GM19035 (cell line): ENCODE results near the gene MIF4GD.
"Not testable (repeated sequence)": the region's sequence is repeated elsewhere in the genome, so short reads cannot be mapped to it uniquely, and the experiment has no call there.

Experiments
- ATAC-seq: cut with Tn5 transposase; IDR thresholded peaks from one replicate; pipeline ENCODE4 v1.9.1; 2021; ENCODE audit not compliant: unreplicated experiment

The MIF4GD gene, protein sequence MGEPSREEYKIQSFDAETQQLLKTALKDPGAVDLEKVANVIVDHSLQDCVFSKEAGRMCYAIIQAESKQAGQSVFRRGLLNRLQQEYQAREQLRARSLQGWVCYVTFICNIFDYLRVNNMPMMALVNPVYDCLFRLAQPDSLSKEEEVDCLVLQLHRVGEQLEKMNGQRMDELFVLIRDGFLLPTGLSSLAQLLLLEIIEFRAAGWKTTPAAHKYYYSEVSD

DNA sequence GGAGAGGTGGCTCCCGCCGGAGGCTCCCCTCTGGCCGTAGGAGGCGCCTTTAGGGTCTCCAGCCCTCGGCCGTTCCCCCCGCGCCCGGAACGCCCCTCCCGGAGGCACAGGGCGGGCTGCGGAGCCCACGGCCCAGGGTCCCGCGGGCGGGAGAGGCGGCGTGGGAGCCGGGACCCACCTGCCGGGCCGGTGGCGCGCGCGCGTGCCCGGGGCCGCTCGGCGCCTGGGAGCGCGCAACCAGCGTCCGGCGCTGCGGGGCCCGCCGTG, at the start of gene MIF4GD:
Gene MIF4GD (minus strand): TSS at position 266 of the 267 bp plus-strand sequence. CDS start 1,036 bp downstream, outside the sequence.
- peak; percentile 11 for ATAC-seq

DNA sequence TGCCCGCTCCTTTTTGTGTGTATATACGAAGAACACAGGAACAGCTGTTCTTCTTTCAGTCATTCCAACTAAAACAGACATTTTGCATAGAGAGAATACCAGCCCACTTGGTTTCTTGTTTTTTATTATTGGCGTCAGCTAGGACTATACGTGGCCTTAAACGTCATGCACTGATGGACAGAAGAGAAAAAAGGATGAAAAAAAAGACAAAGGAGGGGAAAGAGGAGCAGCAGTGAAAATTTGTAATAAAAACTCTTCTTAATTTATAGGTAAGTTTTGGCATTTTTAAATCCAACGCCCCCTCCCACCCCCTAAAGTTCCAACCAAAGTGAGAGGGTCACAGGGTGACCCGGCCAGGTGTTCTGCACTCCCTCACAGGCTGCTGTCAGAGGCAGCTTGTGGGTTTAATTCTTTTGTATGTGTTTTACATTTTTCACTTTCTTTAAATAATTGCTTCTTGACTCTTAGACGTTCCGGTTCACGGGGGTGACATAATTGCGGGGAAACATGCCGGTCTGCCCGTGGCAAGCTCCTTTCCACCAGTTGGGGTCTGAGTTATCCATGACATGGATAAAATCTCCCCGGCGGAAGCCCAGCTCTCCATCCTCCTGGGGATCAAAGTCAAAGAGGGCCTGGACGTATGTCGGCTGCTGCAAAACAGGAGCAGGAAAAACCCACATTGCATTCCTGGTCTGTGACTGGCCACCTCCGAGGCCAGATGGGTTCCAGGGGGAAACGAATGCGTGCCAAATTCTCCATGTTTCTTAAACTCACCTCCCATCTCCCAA, 49.1 kb upstream of the MIF4GD start:
- peak; percentile 62 for ATAC-seq

DNA sequence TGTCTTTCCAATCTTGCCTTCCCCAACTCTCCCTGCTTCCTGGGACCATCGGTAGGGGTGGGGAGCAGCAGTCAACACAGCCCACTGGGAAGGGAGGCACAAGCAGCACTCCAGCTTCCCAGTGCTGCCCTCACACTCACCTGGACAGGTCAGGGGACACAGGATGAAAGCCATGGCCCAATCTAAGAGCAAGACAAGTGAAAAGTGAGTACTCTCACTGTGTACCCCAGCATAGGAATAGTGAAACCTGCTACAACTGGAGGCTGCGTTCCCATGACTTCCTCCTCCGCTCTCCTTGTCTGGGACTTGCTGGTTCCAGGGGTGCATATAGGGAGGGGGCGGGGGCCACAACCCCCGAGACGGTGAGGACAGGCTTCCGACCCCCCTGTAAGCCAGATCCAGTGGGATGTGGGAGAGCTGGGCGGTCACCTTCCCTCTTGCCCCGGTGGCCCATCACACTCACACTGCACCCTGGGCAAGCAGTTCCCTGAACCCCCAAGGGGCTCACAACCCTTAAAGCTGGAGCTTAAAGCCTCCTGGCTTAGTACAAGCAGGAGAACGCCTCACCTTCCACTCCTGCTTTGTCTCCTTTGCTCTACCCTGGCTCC, 47.7 kb upstream of the MIF4GD start:
- ATAC-seq: no peak

DNA sequence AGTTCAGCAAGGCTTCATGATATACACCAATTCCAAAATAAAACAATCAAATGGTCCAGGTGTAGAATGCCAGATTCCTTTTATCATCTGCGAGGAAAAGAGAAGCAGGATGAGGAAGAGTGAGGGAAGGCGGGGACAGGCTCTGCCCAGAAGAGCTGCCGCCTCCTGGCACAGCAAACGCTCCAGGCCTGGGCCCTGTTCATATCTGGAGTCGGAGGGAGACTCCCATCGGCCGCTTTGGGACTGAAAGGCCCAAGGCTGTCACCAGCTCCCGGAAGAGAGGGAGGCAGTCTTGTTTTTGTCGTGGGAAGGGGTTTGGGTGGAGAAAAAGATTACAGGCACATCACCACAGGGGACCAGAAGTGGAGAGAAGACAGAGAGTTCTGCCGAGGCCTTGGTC, 47.2 kb upstream of the MIF4GD start:
- ATAC-seq: no peak

DNA sequence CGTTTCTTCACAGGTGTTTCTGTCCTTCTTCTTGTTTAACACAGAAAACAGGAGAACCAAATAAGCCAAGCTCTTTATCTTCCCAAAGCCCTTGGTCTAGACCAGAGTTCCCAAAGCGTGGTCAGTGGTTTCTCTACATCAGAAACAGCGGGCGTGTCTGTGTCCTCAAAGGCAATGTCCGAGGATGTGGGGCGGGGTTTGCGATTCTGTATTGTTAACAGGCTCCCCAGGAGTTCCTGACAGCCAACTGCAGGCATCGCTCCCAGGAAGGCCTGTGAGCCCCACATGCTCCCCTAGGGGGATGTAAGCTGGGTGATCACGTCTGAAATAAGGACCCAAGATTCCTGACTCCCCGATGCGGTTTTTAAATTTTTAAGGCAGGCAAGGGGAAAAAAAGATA, 46.6 kb upstream of the MIF4GD start:
- ATAC-seq: no peak

DNA sequence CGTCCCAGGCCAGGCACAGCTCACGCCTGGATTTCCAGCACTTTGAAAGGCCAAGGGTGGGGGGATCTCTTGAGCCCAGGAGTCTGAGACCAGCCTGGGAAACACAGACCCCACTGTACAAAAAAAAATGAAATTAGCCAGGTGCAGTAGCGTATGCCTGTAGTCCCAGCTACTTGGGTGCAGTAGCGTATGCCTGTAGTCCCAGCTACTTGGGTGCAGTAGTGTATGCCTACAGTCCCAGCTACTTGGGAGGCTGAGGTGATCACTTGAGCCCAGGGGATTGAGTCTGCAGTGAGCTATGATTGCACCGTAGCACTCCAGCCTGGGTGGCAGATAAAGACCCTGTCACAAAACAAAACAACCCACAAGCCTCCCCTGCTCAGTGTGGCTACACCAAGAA, 45.2 kb upstream of the MIF4GD start:
- no peak for ATAC-seq

DNA sequence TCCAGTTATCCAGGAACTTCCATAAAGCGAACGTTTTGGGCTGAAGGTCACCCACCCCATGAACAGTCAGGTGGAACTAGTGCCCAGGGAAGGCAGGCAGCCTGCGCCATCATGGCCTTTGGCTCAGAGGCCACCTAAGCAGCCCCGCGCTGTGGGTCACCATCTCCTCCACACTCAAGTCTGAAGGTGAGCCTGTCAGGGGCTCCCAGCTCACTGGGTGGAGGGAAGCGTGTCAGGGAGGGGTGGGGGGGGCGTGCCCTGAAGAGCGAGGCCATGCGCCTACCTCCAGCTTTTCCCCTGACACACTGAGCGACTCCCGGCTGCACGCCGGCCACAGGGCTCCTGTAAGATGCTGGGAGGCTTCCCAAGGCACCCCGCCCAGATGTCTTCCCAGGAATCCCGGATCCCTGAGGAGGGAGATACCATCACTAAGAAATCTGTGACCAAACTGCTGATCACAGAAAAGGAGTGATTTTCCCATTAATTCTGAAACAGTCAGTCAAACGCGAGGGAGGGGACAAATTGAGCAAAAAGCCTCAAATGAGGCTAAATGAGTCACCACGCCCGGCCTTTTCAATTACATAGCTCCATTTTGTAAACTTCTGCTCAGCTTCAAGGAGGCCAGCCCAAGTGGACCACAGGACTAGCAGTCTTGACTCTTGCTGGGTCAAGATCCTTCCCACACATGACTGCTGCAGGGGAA, 44.7 kb upstream of the MIF4GD start:
- no peak for ATAC-seq

DNA sequence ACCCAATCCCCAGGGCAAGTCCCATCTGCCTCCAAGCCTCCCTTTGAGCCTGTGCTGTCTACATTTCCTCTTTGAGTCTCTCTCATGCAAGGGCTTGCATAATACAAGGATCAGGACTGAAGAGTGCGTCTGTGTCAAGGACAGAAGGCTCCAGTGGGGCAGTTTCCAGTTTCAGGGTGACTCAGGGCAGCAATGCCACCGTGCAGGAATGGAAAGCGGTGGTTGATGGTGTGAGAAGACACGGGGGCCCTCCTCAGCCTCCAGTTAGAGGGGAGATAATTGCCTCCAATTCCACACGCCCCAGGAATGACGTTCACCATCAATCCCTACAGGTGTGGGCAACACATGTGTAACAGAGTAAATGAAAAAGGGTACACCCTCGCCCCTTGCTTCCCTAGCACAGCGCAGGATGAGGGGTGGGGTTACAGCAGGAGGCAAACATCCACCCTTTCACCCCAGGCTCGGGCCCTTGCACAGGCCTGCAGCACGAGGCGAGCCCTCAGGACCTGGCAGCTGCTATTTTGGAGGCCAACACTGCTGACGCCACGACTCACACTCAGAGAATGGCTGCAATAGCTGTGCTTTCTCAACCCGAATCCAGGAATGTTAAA, 43.0 kb upstream of the MIF4GD start:
- ATAC-seq: no peak

DNA sequence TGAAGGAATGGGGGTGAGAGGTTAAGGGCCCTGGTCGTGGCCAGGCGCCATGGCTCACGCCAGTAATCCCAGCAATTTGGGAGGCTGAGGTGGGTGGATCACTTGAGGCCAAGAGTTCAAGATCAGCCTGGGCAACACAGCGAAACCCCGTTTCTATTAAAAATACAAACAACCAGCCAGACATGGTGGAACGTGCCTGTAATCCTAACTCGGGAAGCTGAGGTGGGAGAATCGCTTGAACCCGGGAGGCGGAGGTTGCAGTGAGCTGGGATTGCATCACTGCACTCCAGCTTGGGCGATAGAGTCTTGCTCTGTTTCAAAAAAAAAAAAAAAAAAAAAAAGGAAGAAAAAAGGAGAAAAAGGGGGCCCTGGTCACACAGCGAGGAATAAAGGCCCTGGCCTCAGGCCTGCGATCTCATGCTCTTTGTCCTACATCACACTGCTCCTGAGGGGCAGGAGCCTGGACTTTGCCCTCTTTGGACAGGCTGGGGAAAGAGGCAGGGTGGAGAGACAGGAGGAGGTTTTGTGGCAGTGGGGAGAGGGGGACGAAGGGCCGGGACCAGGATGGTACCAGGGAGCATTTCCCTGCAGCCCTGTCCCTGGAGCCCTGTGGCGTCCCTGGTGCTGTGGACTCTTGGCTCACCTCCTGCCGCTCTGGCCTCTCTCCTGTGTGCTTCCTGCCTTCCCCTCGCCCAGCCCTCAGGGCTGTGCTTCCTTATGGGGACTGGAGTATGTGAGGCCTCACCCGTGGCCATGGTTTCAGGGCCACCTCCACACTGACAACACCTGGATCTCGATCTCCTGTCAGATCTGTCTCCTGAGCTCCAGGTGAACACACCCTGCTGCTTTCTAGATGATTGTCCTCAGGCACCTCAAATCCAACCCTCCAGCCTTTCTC, 38.0 kb upstream of the MIF4GD start:
- no peak for ATAC-seq

DNA sequence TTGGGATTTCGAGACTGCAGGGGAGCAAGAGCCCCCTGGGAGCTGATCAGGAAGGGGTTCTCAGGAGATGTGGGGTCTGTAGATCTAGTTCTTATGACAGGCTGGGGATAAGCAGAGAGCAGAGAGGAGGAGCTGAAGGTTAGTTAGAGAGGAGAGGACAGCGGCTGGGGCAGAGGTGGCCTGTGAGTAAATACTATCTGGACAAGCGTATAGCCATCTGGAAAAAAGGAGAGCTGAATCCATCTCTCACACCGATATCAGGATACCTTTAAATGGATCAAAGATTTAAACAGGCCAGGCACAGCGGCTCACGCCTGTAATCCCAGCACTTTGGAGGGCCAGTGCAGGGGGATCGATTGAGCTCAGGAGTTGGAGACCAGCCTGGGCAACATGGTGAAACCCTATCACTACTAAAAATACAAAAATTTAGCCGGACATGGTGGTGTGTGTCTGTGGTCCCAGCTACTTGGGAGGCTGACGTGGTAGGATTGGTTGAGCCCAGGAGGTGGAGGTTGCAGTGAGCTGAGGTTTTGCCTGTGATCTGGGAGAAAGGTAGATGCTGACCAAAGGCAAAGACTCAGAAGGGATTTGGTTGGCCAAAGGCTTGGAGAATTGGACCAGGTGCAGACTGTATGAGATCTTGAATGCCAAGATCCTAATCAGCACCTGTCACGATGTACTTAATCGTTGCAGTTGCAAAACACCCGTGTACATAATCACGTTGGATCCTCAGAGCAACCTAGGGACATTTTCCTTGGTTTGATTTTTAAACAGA, 37.1 kb upstream of the MIF4GD start:
- ATAC-seq: no peak

DNA sequence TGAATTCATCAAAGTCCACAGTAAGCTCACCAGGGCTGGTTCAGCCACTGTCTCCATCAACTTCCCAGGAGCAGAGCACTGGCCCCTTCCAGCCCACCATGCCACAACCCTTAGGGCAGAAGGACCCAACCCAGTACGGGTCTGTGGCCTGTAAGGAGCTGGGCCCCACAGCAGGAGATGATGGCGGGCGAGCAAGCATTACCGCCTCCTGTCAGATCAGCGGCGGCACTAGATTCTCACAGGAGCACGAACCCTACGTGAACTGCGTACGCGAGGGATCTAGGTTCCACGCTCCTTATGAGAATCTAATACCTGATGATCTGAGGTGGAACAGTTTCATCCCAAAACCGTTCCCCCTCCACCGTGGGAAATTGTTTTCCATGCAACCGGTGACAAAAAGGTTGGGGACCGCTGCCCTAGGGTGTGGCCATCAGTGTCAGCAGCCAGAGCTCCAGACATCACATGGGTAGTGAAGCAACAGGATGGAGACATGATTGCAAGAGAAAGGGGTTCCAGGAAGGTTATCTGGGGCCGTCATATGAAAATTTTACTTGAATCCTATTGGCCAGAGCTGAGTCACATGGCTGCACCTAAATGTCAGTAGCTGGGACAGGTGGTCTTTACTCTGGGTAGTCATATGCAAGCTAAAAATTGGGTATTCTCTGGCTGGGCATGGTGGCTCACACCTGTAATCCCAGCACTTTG, 30.6 kb upstream of the MIF4GD start:
- ATAC-seq: no peak

DNA sequence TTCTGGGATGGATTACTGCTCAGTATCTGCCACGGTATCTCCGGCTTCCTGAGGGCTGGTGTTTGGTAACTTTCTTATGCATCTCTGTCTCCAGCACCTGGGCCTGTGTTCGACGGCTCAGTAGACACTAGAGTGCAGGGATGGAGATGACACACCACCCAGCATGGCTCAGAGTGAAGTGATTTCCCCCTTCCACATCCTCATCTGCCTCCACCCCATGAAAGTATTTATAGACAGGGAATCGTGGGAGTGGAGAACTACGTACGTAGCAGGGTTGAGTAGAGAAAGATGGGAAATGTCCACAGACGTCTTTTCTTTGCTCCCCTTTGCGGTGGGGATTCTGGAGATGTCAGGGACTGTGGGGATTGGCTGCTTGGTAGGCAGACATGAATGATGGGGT, 30.0 kb upstream of the MIF4GD start:
- ATAC-seq: no peak

DNA sequence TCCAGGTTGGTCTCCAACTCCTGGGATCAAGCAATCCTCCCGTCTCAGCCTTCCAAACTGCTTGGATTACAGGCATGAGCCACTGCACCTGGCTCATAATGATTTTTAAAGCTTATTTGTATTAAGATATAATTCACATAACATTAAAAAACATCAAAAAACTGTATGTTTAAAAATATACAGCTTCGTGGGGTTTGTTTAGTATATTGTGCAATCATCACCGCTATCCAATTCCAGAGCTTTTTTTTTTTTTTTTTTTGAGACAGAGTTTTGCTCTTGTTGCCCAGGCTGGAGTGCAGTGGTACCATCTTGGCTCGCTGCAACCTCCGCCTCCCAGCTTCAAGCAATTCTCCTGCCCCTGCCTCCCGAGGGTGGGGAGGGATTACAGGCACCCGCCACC, 29.2 kb upstream of the MIF4GD start:
- no peak for ATAC-seq

DNA sequence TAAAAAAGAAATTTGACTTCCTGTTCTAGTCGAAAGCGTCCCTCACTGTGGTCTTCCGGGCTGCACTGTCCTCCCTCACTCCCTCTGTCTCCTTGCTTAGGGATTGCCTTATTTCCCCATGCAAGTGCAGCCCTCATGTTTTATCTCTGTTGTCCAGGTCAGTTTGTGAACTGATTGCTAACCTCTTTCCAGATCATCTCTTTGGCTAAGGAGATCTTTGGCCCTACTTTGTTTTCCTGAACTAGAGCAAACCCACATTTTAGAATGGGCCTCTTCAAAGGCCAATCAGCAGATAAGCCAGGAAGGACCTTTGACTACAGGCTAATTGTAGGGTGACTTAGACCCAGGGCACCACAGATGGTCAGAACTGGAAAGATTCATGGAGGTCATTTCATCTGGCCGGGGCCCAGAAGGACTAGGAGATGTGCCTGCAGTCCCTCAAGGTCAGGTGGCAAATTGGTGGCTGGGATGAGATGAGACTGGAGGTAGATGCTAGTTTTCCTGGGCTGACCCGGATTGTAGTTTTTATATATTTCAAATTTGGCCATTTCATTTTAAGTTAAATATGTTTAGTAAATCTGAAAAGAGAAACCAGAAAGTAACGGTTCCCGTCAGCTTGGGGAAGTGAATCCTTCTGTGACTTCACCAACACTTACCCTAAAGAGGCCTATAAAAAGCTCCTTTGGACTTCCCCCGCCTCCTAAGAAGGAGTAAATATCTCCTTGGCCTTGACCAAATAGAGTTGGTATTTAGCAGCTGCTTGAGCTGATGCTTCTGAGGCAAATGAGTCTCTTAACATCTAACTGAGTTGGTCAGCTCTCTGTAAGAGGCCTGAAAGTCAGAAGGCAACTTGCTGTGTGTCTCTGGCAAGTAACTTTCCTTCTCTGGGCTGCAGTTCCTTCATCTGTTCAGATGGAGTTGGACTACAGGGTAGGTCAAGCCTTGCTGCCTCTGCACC, 24.4 kb upstream of the MIF4GD start:
- peak; percentile 67 for ATAC-seq

DNA sequence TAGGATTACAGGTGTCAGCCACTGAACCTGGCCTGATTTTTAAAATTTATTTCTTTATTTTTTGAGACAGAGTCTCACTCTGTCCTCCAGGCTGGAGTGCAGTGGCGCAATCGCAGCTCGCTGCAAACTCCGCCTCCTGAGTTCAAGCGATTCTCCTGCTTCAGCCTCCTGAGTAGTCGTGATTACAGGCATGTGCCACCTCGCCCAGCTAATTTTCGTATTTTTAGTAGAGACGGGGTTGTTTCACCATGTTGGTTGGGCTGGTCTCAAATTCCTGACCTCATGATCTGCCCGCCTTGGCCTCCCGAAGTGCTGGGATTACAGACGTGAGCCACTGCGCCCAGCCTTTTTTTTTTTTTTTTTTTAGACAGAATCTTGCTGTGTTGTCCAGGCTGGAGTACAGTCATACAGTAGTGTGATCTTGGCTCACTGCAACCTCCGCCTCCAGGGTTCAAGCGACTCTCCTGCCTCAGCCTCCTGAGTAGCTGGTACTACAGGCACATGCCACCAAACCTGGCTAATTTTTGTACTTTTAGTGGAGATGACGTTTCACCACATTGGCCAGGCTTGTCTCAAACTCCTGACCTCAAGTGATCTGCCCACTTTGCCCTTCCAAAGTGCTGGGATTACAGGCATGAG, 21.9 kb upstream of the MIF4GD start:
- not testable (repeated sequence) for ATAC-seq

DNA sequence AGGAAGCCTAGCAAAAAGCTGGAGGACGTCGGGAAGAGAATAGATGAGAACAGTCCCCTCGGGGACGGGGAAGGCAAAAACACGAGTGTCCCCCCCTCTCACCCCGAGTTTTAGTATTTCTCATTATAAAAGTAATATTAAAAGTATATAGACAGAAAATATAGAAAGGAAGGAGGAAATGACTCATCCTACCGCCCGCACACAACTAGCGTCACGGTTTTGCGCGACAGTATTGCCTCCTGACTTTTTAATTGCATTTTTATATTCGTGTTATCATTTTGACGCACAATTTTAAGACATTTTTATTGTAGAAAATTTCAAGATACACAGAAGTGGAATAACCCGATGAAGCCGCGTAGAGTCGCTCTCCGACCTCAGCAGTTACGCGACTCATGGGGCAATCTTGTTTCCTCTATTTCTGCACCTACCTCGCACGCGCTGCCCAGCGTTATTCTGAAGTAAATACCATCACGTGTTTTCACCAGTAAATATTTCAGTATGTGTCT, 18.9 kb upstream of the MIF4GD start:
- ATAC-seq: peak; percentile 27

DNA sequence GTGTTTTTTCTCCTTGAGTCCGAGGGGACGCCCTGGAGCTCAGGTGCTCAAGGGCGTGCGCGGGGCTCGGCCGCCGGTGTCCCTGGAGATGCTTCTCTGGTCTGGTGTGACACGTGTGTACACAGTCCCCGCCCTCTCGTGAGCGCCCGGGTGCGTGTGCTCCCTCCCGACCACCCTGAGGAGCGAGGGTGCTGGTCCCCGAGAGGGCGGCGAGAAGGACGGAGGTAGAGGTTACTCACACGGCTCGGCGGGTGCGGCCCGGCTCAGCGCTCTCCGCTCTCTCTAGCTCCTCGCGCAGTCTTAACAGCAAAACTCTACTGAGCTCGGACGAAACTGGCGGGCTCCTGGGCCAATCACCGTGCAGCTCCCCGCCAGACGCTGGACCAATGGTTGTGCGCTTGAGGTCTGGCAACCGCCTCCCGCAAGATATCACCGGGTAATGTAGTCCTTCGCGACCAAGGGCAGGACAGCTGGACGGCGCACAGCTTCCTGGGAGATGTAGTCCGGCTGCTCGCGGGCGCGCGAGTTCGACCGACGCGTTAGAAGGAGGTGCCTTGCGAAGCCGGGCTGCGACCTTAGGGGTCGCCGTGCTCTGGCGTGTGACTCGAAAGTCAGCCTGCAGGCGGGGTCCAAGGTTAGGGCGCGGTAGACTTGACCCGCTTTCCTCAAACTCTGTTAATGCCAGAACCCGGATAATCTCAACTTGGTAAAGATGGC, 18.2 kb upstream of the MIF4GD start, which contains the start of gene SLC25A19:
Gene SLC25A19 (minus strand): TSS at position 319 of the 717 bp plus-strand sequence. CDS start 2,669 bp downstream, outside the sequence.
- ATAC-seq: peak; percentile 89
